Stomach (tissue), 19 donors: Measurements from ENCODE around the gene ZNF408. TPM values are rescaled to one million over a fixed set of nuclear protein-coding genes. Genes with fewer than 3 reads are reported as not detected.

Experiments used
- DNase-seq, 2 donors: peaks; one replicate each; pipeline versions ENCODE4 v3.0.0 to v3.0.0-alpha.2; 2013 to 2019
- H3K27ac ChIP-seq, 5 donors: fragments of 200-600 bp in 4 of 5; sonication (generic) in 4 of 5; one replicate each; pipeline ENCODE4 v1.5.1; 2013 to 2019; ENCODE audit warnings: mild to moderate bottlenecking in 1 of 5, moderate library complexity in 1 of 5
- H3K27me3 ChIP-seq, 3 donors: fragments of 200-600 bp; sonication (generic); one replicate each; pipeline ENCODE4 v1.5.1; 2017 to 2019; ENCODE audit warnings: mixed run types in 1 of 3
- H3K36me3 ChIP-seq, 4 donors: fragments of 200-600 bp; sonication (generic); 1 replicate in 3 of 4; 2 replicates in 1 of 4; pipeline ENCODE4 v1.5.1; 2016 to 2019
- H3K4me1 ChIP-seq, 4 donors: fragments of 200-600 bp; sonication (generic); one replicate each; pipeline ENCODE4 v1.5.1; 2016 to 2019
- H3K4me3 ChIP-seq, 4 donors: fragments of 200-600 bp; sonication (generic) in 3 of 4; one replicate each; pipeline ENCODE4 v1.5.1; 2016 to 2019; ENCODE audit warnings: mild to moderate bottlenecking in 1 of 4
- H3K9me3 ChIP-seq, 4 donors: fragments of 200-600 bp; sonication (generic); one replicate each; pipeline ENCODE4 v1.5.1; 2016 to 2019
- EP300 ChIP-seq: sonication (generic); formaldehyde crosslinking; IDR thresholded peaks from one replicate; pipeline ENCODE4 v1.6.1; 2017; ENCODE audit warnings: antibody characterized with exemption
- POLR2A ChIP-seq, 4 donors: fragments of 450-650 bp; IDR thresholded peaks; one replicate each; pipeline ENCODE4 v1.6.1; 2016; ENCODE audit warnings: antibody characterized with exemption in 4 of 4, control low read depth in 2 of 4, mild to moderate bottlenecking in 1 of 4, moderate library complexity in 1 of 4
- POLR2AphosphoS5 ChIP-seq, 3 donors: sonication (generic); formaldehyde crosslinking; IDR thresholded peaks; one replicate each; pipeline ENCODE4 v1.6.1; 2016; ENCODE audit warnings: antibody characterized with exemption in 3 of 3
- WGBS, 5 donors: extraction: QIAGEN DNeasy Blood & Tissue Kit in 3 of 5; methylation state at CpG; one replicate each; pipeline versions ENCODE4 v1.1.5 to v1.1.7; 2013 to 2018; 5-methylcytosine and 5-hydroxymethylcytosine counted together
- intact Hi-C: fragments of 100-400 bp; cut with DNase I; formaldehyde crosslinking; loops from one replicate; pipeline ENCODE4 v1.15.1; 2023; ENCODE audit warnings: low total_unique reads
- long read RNA-seq, 10 donors: transcript quantifications; one replicate each; lab custom pipeline, GENCODE V29; 2026
- polyA plus RNA-seq, 3 donors: library from polyadenylated mRNA; stranded (reverse); fragments of 200-250 nt; gene quantifications; one replicate each; pipeline ENCODE4 v1.2.3, GENCODE V29; 2013
- total RNA-seq, 5 donors: library from RNA; depleted of rRNA; stranded (reverse); fragments of >200 nt; gene quantifications; one replicate each; pipeline versions ENCODE4 v1.1.0 to v1.2.3, GENCODE V29; 2014 to 2016
- TF ChIP-seq, protein P1 (sequence below), 7 experiments: fragments of 450-650 bp in 4 of 7; fragments of 200-600 bp in 3 of 7; sonication (generic) in 3 of 7; IDR thresholded peaks; one replicate each; pipeline ENCODE4 v1.5.1; 2016 to 2019; ENCODE audit warnings: antibody characterized with exemption in 7 of 7, control low read depth in 2 of 7, mild to moderate bottlenecking in 1 of 7
- donor health status: healthy with polysubstance abuse.
- donor health status: Bipolar disorder and iron deficiency.
- donor health status: healthy.

The ZNF408 gene
- 10 to 100 TPM in 2 of 5 donors, 1 to 10 TPM in 3; 5.5 to 14.6 (median 6.5) TPM for total RNA-seq
- 1 to 10 TPM; 7.2 to 8.6 (median 7.6) TPM for polyA plus RNA-seq
- long read RNA-seq, donor 1, partial matches to known transcripts = 0 of 5 reads
- long read RNA-seq, donor 1, other reads (novel, unspliced or antisense) = 0 of 5 reads
- long read RNA-seq, donor 2, transcript ZNF408-201 (5 exons, 2,442 nt) = major isoform, 9 of 9 reads
- long read RNA-seq, donor 2, partial matches to known transcripts = 0 of 9 reads
- long read RNA-seq, donor 2, other reads (novel, unspliced or antisense) = 0 of 9 reads
- long read RNA-seq, donor 3, transcript ZNF408-201 (5 exons, 2,442 nt) = major isoform, 7 of 7 reads
- long read RNA-seq, donor 3, partial matches to known transcripts = 0 of 7 reads
- long read RNA-seq, donor 3, other reads (novel, unspliced or antisense) = 0 of 7 reads
- long read RNA-seq, donor 4, partial matches to known transcripts = 0 of 1 reads
- long read RNA-seq, donor 4, other reads (novel, unspliced or antisense) = 0 of 1 reads
- long read RNA-seq, donor 5, transcript ZNF408-201 (5 exons, 2,442 nt) = major isoform, 5 of 6 reads
- long read RNA-seq, donor 5, partial matches to known transcripts = 0 of 6 reads
- long read RNA-seq, donor 5, other reads (novel, unspliced or antisense) = 0 of 6 reads
- long read RNA-seq, donor 6, transcript ZNF408-201 (5 exons, 2,442 nt) = major isoform, 7 of 14 reads
- long read RNA-seq, donor 6, partial matches to known transcripts = 5 of 14 reads
- long read RNA-seq, donor 6, other reads (novel, unspliced or antisense) = 0 of 14 reads
- long read RNA-seq, donor 7, partial matches to known transcripts = 0 of 1 reads
- long read RNA-seq, donor 7, other reads (novel, unspliced or antisense) = 0 of 1 reads
- long read RNA-seq, donor 8, partial matches to known transcripts = 0 of 5 reads
- long read RNA-seq, donor 8, other reads (novel, unspliced or antisense) = 0 of 5 reads
- long read RNA-seq, donor 9, transcript ZNF408-201 (5 exons, 2,442 nt) = major isoform, 5 of 6 reads
- long read RNA-seq, donor 9, partial matches to known transcripts = 0 of 6 reads
- long read RNA-seq, donor 9, other reads (novel, unspliced or antisense) = 0 of 6 reads
- long read RNA-seq, donor 10, partial matches to known transcripts = 0 of 1 reads
- long read RNA-seq, donor 10, other reads (novel, unspliced or antisense) = 0 of 1 reads

DNA sequence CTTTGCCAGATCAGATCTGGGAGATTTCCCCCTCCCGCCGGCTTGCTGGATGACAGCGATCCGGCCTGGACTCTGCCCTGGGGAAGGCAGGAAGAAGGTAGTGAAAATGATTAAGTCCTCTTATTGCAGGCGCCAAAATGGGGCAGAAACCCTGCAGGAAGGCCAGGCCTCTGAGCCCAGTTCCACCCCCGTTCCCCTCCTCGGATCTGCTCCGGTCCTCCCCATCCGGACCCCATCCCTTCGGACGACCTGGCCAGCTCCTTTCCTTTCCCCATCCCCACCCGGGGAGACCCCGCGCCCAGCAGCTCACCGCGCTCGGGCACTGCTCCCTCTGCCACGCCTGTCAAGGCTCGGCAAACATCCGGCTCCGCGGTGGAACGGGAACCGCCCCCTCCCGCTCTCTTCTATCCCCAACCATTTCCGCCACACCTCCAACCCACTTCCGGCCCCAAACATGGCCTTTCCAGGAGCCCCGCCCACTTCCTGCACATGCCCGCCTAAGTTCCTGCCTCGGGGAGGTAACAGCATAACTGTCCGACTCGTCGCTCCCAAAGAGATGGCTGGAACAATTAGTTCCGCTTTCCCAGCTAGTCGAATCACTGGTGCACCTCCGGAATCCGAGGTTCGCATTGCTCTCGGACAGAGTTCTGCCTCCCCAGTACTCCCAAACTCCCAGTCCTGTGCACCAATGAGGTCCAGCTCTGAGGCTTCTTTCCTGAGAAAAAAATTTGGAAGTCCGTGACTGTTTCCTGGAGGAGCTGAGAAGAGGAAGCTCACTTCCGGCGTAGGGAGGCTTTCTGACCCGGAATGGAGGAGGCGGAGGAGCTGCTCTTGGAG lies at the start of gene ZNF408, which contains the start of gene ARHGAP1:
Gene ZNF408 (plus strand): TSS at position 791 of the 837 bp plus-strand sequence. CDS start 17 bp downstream, at position 808.
Gene ARHGAP1 (minus strand): TSS at position 379 of the 837 bp plus-strand sequence. CDS start 4,512 bp downstream, outside the sequence.
- 0% methylated on average over 42 to 44 of the region's 44 CpGs for WGBS, 5 donors
- Histone ChIP-seq H3K4me1 (peaks cover 54 to 68% (median 62%) of the 10 kb centered on the region in 4 donors), H3K27me3 (no peaks in the 10 kb centered on the region), H3K36me3 (peaks cover 37 to 58% (median 53%) of the 10 kb centered on the region in 4 donors), H3K27ac (peak within 1 kb of the TSS; percentile 86 to 95 (median 92)), H3K9me3 (no peaks in the 10 kb centered on the region), H3K4me3 (peak within 1 kb of the TSS; percentile 82 to 100 (median 94))
- TF ChIP-seq EP300 (no peak), POLR2AphosphoS5 (IDR thresholded peaks at IDR 0.05) (peak; percentile 64 to 96 (median 94)), POLR2A (IDR thresholded peaks at IDR 0.05) (peak in 2 of 4 donors; percentile 73 to 92)
- intact Hi-C loops = no loop called here
- DNase-seq = peak; percentile 99

DNA sequence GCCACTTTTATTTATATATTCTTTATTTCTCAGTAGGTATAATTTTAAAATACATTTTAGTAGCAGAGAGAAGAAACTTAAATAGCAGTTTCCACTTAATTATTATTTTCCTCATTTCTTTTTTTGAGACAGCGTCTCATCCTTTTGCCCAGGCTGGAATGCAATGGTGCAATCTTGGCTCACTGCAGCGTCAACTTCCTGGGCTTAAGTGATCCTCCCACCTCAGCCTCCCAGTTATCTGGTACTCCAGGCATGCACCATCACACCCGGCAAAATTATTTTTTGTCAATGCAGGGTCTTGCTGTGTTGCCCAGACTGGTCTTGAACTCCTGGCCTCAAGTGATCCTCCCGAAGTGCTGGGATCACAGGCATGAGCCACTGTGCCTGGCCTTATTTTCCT lies 45.2 kb upstream of the ZNF408 start:
- peaks cover 69 to 100% (median 100%) of the 10 kb centered on the region in 4 donors for H3K36me3 ChIP-seq
- TF ChIP-seq, protein P1, sequence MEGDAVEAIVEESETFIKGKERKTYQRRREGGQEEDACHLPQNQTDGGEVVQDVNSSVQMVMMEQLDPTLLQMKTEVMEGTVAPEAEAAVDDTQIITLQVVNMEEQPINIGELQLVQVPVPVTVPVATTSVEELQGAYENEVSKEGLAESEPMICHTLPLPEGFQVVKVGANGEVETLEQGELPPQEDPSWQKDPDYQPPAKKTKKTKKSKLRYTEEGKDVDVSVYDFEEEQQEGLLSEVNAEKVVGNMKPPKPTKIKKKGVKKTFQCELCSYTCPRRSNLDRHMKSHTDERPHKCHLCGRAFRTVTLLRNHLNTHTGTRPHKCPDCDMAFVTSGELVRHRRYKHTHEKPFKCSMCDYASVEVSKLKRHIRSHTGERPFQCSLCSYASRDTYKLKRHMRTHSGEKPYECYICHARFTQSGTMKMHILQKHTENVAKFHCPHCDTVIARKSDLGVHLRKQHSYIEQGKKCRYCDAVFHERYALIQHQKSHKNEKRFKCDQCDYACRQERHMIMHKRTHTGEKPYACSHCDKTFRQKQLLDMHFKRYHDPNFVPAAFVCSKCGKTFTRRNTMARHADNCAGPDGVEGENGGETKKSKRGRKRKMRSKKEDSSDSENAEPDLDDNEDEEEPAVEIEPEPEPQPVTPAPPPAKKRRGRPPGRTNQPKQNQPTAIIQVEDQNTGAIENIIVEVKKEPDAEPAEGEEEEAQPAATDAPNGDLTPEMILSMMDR (IDR thresholded peaks at IDR 0.05) = no peak
- TF ChIP-seq POLR2AphosphoS5 (IDR thresholded peaks at IDR 0.05) (no peak), EP300 (no peak), POLR2A (IDR thresholded peaks at IDR 0.05) (no peak)
- no peaks in the 10 kb centered on the region for H3K9me3 ChIP-seq
- no peak overlapping the region for H3K27ac ChIP-seq
- no peak overlapping the region for H3K4me3 ChIP-seq
- H3K27me3 ChIP-seq = no peaks in the 10 kb centered on the region
- no peak for DNase-seq
- H3K4me1 ChIP-seq = peaks cover 0 to 1% (median 0%) of the 10 kb centered on the region in 4 donors
- intact Hi-C loops = no loop called here
- 93 to 95% (median 94%) methylated on average over 4 of the region's 4 CpGs for WGBS, 5 donors

DNA sequence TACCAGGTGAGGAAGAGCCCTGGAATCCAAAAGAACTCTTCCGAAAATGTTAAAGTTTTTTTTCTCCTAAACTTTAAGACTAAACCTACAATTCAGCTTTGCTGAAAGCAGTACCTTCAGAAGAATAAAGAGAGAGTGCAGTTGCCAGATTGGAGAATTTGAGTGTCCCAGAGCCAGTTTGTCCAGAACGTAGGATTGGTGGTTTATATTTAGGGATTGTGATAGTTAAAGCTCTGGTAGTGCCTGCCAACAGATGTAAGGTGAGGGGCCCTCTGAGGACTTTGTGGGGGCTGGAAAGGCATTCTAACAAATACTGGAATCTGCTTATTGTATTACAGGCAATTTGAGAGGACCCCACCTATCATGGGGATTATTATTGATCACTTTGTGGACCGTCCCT lies 43.6 kb upstream of the ZNF408 start:
- no peak overlapping the region for H3K27ac ChIP-seq
- 86 to 98% (median 89%) methylated on average over 3 of the region's 3 CpGs for WGBS, 5 donors
- no peaks in the 10 kb centered on the region for H3K27me3 ChIP-seq
- DNase-seq = no peak
- H3K4me3 ChIP-seq = no peak overlapping the region
- no peaks in the 10 kb centered on the region for H3K9me3 ChIP-seq
- intact Hi-C loops = no loop called here
- peaks cover 55 to 100% (median 99%) of the 10 kb centered on the region in 4 donors for H3K36me3 ChIP-seq
- H3K4me1 ChIP-seq = no peaks in the 10 kb centered on the region
- TF ChIP-seq EP300 = no peak
- no peak for TF ChIP-seq POLR2AphosphoS5 (IDR thresholded peaks at IDR 0.05)
- TF ChIP-seq, protein P1 (IDR thresholded peaks at IDR 0.05) = no peak
- no peak for TF ChIP-seq POLR2A (IDR thresholded peaks at IDR 0.05)

DNA sequence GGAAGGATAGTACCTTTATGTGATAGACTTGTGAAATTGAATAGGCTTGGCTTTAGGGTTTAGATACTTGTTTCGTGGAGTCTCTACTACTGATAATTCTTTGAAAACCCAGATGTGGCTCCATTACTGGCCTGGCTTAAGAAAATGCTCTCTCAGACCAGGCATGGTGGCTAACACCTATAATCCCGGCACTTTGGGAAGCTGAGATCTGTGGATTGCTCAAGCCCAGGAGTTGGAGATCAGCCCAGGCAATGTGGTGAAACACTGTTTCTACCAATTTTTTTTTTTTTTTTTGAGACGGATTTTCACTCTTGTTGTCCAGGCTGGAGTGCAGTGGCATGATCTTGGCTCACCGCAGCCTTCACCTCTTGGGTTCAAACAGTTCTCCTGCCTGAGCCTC lies 42.6 kb upstream of the ZNF408 start:
- H3K4me3 ChIP-seq = no peak overlapping the region
- intact Hi-C loops = no loop called here
- no peaks in the 10 kb centered on the region for H3K9me3 ChIP-seq
- no peak for TF ChIP-seq EP300
- no peak for TF ChIP-seq POLR2AphosphoS5 (IDR thresholded peaks at IDR 0.05)
- TF ChIP-seq, protein P1 (IDR thresholded peaks at IDR 0.05) = no peak
- no peaks in the 10 kb centered on the region for H3K4me1 ChIP-seq
- peaks cover 58 to 100% (median 99%) of the 10 kb centered on the region in 4 donors for H3K36me3 ChIP-seq
- H3K27ac ChIP-seq = no peak overlapping the region
- 75 to 89% (median 88%) methylated on average over 4 of the region's 4 CpGs for WGBS, 5 donors
- no peak for DNase-seq
- no peaks in the 10 kb centered on the region for H3K27me3 ChIP-seq
